ENCODE data around the gene SLC4A8.

DNA sequence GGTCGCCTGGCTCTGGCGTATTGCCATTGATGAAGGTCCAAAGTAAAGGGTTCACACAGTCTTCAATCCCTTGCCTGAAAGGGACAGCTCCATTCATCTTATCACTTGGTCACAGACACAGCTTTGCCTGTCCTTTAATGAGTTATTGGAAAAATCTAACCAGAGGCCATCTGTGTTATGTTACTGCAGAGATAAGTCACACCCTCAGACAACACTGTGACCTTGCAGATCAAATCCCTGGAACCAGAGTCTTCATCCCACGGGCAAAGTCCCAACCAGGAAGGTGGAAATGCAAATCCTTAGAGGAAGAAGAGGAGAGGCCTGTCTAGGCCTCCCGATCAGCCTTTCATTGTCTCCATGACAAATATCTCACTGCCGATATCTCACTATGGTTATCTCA is 98.1 kb downstream of the SLC4A8 start:
- TF ChIP-seq, protein P1, sequence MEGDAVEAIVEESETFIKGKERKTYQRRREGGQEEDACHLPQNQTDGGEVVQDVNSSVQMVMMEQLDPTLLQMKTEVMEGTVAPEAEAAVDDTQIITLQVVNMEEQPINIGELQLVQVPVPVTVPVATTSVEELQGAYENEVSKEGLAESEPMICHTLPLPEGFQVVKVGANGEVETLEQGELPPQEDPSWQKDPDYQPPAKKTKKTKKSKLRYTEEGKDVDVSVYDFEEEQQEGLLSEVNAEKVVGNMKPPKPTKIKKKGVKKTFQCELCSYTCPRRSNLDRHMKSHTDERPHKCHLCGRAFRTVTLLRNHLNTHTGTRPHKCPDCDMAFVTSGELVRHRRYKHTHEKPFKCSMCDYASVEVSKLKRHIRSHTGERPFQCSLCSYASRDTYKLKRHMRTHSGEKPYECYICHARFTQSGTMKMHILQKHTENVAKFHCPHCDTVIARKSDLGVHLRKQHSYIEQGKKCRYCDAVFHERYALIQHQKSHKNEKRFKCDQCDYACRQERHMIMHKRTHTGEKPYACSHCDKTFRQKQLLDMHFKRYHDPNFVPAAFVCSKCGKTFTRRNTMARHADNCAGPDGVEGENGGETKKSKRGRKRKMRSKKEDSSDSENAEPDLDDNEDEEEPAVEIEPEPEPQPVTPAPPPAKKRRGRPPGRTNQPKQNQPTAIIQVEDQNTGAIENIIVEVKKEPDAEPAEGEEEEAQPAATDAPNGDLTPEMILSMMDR (IDR thresholded peaks at IDR 0.05): no peak
- no peak for TF ChIP-seq ZFX (IDR thresholded peaks at IDR 0.05; ENCODE audit: borderline replicate concordance)

Data from 22Rv1 (cell line).